ENCODE measurements around the gene IP6K1.

DNA sequence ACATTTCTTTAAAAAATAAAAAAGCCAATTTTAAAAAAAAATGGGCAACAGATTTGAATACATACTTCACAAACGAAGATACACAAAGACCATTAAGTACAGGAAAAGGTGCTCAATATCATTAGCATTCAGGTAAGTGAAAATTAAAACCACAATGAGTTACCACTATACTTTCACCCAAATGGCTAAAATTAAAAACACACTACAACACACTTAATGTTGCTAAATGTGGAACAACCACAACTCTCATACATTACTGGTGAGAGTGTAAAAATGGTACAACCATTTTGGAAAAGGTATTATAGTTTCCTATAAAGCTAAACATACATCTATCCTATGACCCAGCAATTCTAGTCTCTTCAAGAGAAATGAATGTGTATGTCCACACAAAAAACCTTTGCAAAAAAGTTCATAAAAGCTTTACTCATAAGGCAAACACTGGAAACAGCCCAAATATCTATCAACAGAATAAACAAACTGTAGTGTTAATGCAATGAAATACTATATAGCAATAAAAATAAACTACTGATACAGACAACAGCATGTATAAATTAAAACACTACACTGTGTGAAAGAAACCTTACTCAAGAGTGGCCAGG is 14.9 kb downstream of the IP6K1 start:
- TF ChIP-seq CTCF (IDR thresholded peaks at IDR 0.05 in 2 of 3, conservative IDR thresholded peaks at IDR 0.05 in 1 of 3; ENCODE audit: control insufficient read depth in 2 of 3, extremely low read depth in 1 of 3, insufficient read depth in 1 of 3, low read depth in 3 of 3, low read length in 3 of 3) (no peak), EZH2 (IDR thresholded peaks at IDR 0.05; ENCODE audit: borderline replicate concordance, control insufficient read depth, low read depth, low read length) (no peak), CBX5 (IDR thresholded peaks at IDR 0.05; ENCODE audit: low read depth) (no peak), RELA (IDR thresholded peaks at IDR 0.05; ENCODE audit: borderline replicate concordance, partially characterized antibody) (no peak), CREB1 (IDR thresholded peaks at IDR 0.05; ENCODE audit: low read depth) (no peak), FOXK2 (IDR thresholded peaks at IDR 0.05) (no peak), BCLAF1 (IDR thresholded peaks at IDR 0.05) (no peak)
- TF ChIP-seq, protein P1, sequence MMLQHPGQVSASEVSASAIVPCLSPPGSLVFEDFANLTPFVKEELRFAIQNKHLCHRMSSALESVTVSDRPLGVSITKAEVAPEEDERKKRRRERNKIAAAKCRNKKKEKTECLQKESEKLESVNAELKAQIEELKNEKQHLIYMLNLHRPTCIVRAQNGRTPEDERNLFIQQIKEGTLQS (IDR thresholded peaks at IDR 0.05; ENCODE audit: borderline replicate concordance, extremely low read depth, low read depth, low read length), result no peak
- TF ChIP-seq, protein P2, sequence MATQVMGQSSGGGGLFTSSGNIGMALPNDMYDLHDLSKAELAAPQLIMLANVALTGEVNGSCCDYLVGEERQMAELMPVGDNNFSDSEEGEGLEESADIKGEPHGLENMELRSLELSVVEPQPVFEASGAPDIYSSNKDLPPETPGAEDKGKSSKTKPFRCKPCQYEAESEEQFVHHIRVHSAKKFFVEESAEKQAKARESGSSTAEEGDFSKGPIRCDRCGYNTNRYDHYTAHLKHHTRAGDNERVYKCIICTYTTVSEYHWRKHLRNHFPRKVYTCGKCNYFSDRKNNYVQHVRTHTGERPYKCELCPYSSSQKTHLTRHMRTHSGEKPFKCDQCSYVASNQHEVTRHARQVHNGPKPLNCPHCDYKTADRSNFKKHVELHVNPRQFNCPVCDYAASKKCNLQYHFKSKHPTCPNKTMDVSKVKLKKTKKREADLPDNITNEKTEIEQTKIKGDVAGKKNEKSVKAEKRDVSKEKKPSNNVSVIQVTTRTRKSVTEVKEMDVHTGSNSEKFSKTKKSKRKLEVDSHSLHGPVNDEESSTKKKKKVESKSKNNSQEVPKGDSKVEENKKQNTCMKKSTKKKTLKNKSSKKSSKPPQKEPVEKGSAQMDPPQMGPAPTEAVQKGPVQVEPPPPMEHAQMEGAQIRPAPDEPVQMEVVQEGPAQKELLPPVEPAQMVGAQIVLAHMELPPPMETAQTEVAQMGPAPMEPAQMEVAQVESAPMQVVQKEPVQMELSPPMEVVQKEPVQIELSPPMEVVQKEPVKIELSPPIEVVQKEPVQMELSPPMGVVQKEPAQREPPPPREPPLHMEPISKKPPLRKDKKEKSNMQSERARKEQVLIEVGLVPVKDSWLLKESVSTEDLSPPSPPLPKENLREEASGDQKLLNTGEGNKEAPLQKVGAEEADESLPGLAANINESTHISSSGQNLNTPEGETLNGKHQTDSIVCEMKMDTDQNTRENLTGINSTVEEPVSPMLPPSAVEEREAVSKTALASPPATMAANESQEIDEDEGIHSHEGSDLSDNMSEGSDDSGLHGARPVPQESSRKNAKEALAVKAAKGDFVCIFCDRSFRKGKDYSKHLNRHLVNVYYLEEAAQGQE (IDR thresholded peaks at IDR 0.05; ENCODE audit: low read depth, low read length), result no peak
- TF ChIP-seq, protein P3, sequence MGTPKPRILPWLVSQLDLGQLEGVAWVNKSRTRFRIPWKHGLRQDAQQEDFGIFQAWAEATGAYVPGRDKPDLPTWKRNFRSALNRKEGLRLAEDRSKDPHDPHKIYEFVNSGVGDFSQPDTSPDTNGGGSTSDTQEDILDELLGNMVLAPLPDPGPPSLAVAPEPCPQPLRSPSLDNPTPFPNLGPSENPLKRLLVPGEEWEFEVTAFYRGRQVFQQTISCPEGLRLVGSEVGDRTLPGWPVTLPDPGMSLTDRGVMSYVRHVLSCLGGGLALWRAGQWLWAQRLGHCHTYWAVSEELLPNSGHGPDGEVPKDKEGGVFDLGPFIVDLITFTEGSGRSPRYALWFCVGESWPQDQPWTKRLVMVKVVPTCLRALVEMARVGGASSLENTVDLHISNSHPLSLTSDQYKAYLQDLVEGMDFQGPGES (IDR thresholded peaks at IDR 0.05), result no peak
